Left hindlimb (tissue), 1 donor: Measurements from ENCODE around the gene RAP1GDS1.

ENCODE experiments used
- DNase-seq: peaks from one replicate; pipeline ENCODE4 v3.0.0-alpha.2; 2018

RAP1GDS1 gene, protein sequence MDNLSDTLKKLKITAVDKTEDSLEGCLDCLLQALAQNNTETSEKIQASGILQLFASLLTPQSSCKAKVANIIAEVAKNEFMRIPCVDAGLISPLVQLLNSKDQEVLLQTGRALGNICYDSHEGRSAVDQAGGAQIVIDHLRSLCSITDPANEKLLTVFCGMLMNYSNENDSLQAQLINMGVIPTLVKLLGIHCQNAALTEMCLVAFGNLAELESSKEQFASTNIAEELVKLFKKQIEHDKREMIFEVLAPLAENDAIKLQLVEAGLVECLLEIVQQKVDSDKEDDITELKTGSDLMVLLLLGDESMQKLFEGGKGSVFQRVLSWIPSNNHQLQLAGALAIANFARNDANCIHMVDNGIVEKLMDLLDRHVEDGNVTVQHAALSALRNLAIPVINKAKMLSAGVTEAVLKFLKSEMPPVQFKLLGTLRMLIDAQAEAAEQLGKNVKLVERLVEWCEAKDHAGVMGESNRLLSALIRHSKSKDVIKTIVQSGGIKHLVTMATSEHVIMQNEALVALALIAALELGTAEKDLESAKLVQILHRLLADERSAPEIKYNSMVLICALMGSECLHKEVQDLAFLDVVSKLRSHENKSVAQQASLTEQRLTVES

DNA sequence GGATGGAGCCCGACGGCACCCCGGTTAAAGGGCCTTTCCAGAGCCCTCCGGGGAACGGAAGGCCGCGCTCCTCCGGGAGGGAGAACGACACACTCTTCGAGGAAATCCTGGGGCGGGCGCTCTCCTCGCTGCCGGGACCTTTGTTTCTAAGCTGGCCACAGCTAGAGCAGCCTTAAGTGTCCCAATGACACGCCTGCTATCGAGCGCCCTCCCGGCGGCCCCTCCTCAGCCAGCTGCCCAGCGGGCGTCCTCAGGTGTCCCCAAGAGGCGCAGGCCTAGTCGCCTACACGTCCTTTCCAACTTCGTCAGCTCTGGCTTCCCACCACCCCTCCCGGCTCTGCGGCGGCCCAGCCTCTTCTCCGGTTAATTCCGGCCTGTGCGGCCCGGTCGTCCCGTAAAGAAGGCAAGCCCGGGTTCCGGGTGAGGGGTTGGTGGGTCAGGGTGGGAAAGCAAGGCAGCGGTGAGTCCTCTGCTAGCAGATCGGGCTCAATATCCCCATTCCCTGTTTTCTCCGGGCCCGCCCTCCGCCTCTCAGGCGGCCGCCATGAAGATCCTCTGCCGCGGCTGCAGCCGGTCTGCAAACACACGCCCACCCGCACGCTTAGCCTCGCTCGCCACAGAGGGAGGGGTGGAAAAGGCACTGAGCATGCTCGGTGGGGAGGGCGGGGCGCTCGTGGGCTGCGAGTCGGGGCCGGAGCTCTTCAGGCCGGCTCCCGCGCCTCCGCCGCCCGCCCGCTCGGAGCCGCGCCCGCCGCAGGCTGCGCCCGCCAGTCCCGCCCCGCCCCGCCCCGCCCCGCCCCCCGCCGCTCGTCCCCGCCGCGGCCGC is at the start of gene RAP1GDS1:
RAP1GDS1 (plus strand) TSS at position 806 of the 826 bp plus-strand sequence. CDS start 182 bp downstream, outside the sequence.
- peak; percentile 98 for DNase-seq

DNA sequence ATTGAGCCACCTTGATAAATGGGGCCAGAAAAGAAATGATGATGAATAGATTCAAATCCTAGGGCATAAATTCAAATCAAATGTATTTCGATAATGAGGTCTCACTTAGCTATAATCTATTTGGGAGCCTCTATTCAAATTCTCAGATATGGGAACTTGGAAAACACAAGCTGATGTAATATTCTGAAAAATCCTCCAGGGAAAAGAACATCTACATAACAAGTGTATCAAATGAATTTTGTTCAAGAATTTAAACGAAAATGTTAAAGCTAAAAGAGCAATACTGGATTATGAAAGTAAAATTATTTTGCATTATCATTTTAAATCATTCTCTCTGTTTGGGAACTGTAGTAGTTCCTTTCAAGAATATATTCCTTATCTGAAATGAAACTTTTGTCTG is 38.9 kb upstream of the RAP1GDS1 start:
- DNase-seq: no peak

DNA sequence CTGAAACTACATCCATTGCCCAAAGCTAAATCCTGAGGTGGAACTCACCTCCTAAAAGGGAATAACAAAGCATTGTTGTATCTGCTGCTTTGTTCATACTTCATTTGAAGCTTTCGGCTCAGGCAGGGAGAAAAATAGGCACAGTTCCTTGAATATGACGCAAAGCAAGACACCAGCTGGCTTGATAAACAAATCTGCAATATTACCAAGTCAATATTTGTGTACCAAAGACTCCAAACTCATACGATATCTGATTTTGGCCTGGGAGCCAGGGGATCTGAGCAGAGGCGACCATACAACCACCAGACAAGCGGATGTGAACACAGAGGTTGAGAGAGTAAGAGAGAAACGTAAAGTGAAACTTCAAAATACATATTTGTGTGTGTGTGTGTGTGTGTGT is 34.8 kb upstream of the RAP1GDS1 start:
- no peak for DNase-seq

DNA sequence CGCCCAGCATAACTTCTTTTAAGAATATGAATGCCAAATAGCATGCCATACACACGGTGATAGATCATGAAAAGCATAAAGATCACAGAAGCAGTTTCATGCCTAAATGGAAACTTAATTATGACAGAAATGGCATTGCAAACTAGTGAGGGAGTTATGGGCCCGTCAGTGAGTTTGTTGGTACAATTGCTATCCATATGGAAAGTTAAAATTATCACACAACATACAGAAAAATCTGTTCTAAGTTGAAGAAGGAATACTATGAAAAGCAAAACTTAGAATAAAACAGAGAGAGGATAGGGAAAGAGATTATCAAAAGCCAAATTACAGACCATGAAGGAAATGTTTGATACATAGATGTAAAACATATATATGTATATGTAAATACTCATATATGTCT is 30.2 kb upstream of the RAP1GDS1 start:
- DNase-seq: no peak

DNA sequence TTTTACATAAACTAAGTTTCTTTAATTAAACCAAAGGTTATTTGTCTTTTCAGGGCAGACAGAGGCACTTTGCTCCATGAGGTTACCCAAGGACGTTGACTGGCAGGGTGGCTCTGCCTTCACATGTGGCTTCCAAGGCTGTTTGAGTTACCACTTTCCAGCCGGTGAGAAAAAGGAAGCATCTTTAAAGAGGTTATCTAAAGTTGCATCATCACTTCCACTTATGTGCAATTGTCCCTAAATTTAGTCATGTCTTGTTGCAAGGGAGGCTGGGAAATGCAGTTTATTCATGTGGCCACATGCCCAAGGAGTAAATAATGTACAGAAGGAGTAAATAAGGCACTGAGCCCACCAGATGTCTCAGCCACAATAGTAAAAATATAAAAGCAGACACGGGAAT is 29.0 kb upstream of the RAP1GDS1 start:
- no peak for DNase-seq

DNA sequence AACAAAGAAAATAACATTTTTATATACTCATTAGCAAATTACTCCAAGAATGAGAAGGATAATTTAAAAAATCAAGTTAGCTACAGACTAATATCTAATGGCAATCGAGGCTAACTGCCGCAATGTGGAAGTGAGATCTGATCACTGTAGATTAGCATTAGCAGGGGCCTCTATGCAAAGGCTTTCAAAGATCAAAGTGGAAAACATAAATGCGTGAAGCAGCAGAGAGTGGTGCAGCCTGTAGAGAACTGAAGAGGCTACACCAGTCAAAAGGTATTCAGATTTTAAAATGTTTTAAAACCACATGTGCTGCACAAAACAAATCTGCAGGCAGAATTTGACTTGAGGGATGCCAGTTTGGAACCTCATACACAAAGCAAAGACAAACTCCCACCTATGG is 24.0 kb upstream of the RAP1GDS1 start:
- no peak for DNase-seq

DNA sequence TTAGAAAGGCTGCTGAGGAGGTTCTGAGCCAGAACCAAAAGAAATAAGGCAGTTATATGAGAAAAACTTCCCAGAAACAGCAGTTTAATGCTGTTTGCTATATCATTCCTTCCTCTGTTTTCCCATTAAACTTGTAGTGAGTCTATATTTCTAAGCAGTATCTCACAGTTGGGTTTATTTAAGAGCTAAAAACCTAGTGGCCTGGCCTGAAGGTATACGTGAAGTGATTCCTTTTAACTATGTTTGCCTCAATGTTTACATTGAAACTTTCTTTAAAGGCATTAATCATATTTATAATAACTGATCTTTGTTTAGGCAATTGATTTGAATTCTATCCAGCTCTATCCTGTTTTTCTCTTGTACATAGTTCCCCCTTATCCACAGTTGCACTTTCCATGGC is 19.1 kb upstream of the RAP1GDS1 start:
- DNase-seq: no peak

DNA sequence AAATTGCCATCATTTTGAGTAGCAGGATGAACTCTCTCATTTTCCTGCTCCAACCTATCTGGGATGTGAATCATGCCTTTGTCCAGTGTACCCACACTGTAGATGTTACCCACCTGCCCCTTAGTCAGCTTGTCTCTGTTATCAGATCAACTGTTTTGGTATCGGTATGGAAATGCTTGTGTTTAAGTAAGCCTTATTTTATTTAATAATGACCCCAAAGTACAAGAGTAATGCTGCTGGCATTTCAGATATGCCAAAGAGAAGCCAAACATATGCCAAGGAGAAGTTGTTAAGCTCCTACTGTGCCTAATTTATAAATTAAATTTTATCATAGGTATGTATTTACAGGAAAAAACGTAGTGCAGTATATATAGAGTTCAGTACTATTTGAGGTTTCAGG is 18.6 kb upstream of the RAP1GDS1 start:
- no peak for DNase-seq

DNA sequence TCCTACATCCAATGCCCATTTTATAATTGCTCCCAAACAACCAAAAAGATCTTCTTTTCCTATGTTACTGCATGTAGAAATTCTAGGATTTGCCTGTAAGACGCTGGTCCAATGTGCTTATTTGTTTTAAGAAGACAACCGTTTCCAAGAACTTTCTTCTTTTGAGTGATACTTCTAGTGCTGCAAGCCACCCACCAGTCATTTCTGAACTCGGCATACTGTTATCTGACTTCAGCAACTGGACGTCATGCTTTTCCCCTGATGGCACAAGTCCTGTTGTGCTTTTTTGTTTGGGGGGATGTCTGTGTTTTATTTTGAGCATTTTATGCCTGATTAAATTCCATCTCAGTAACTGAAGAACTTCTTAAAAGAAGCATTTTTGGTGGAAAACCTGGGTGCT is 16.0 kb upstream of the RAP1GDS1 start:
- no peak for DNase-seq

DNA sequence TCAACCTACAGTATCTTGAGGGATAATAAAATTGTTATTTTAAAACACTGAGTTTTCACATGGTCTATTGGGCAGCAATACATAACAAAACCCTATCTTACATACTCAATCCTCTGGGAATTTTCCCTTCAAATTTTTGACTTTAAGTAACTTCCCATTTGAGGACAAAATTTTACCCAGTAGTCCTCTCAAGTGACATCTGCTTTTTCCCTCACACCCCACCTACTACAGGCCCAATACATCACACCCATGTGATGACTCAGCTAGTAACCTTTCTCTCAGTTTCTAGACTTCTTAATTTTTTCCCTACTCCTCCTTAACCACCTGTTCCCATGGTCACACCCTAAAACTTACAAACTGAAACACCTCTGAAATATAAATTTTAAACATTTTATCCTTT is 12.2 kb upstream of the RAP1GDS1 start:
- no peak for DNase-seq

DNA sequence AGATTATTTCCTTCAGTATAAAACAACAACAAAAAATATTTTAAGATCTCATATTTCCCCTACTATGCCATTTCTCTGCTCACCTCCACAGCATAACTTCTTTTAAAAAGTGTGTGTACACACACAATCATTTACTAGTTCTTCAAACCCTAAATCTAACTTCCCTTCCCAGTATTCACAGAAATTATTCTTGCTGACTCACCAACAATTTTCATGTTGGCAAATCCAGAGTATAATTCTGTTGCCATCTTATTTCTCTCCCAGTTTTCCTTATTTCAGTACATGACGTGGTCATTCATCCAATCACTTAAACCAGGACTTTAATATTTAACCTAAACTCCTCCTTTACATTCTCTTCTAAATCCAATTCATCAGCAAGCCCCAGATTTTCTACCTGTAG is 11.4 kb upstream of the RAP1GDS1 start:
- no peak for DNase-seq

DNA sequence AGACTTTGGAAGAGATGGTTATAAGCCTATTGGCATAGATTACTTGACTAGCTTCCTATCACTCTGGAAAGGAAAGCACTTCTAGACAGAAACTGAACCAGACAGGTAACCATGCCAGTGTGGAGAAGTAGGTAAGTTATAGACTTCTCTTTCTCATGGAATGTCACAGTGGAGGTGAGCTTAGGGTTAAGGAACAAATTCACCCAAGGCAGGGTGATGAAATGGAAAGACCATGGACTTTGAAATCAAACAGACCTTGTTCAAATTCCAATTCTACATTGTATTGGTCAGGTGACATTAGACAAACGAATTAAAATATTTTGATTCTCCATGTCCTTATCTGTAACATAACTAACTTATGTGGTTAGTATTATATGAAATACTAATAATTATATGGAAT is 7.7 kb upstream of the RAP1GDS1 start:
- no peak for DNase-seq

DNA sequence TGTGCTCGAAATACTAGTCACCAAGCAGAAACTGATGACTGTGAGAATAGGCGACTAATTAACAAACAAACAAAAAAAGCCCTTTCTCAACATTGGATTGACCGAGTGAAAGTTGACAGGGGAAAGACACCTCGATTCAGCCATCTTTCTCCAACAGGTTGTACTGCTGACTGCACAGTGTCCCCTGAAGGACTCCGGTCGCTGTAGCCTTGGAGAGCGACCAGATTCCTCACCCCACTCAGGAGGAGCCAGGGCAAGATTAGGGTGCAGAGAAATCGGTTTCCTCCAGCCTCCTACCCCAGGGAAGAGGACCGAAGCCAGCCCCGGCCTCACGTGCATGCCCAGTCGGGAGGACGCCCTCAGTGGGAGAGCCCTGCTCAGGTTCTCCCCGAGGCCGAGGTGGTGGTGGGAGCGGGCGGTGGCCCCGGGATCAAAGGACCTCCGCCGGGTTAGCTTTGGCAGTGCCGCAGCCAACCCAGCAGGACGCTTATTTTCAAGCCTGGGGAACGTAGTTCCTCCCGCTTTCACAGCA is 1.1 kb upstream of the RAP1GDS1 start:
- no peak for DNase-seq

DNA sequence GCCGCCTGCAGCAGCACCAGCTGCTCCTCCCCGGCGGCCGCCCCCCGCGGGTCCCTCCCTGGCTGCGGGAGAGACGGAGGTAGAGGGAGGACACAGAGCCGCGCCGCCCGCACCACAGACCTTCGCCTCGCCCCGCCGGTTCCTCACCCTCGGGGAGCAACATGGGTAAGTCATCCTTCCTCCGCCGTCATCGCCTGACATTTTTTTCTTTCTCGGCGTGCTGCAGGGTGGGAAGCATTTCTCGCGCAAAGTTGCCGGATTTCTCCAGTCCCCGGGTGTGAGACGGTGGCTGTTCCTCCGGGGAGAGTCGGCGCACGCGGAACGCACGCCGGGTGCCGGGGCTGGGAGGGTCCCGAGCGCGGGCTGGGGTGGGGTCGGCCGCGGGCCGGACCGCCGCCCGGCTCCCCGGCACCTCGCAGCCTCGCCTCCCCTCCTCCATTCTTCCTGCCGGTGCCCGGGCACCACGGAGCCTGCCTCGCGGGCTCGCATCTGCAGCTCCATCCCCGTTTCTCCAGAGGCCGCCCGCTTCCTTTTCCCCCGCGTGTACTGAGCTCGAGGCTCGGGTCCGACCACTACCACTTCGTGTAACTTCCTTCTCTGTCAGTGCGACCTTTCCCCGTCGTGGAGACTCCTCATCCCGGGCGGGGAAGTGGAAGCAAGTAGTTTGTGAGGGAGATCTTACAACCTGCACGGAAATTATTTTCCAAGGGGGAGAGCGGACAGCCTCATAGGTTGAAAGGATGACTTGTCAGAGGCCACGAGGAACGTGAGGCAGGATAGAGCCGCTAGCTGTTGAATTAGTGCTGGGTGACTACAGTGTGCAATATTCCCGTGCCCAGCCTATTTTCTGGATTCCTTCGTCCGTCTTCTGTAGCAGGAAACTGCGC is 464 bp downstream of the RAP1GDS1 start:
- DNase-seq: peak; percentile 62

DNA sequence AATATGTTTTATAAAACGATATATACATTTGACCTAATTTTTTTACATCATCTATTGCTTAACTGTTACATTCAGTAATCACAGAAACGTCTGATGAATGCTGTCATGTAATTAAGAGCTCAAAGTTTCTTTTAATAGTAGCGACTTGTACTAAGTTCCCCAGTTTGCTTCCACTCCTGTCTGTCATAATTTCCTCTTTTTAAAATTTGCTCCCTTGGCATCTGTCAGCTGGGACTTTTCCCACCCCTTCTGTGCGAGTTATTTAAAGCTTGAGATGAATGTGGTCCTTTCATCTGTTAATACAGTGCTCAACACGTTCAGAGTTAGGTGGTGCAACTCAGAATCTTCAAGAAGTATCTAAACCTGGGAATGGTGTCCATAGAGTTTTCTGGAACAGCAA is 1.2 kb downstream of the RAP1GDS1 start:
- no peak for DNase-seq

DNA sequence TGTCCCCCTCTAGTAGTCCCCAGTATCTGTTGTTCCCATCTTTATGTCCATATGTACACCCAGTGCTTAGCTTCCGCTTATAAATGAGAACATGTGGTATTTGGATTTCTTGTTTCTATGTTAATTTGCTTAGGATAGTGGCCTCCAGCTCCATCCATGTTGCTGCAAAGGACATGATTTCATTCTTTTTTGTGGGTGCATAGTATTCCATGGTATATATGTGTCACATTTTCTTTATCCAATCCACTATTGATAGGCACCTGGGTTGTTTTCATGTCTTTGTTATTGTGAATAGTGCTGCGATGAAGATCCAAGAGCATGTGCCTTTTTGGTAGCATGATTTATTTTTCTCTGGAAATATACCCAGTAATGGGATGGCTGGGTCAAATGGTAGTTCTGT is 6.3 kb downstream of the RAP1GDS1 start:
- DNase-seq: no peak

DNA sequence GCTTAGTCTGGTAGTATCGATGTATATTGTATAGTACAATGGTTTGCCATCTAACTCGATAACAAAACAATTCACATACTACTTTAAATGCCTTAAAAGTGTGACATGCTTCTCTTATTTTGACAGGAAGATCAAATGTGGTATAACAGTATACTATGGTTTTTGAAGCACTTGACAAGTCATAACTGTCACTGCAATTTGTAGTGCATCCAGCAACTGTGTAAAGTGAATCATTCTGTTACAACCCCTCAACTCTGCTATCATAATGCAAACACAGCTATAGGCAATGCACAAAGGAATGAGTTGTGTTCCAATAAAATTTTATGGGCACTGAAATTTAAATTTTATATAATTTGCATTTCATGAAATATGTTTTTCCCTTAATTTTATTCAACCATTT is 14.0 kb downstream of the RAP1GDS1 start:
- no peak for DNase-seq

DNA sequence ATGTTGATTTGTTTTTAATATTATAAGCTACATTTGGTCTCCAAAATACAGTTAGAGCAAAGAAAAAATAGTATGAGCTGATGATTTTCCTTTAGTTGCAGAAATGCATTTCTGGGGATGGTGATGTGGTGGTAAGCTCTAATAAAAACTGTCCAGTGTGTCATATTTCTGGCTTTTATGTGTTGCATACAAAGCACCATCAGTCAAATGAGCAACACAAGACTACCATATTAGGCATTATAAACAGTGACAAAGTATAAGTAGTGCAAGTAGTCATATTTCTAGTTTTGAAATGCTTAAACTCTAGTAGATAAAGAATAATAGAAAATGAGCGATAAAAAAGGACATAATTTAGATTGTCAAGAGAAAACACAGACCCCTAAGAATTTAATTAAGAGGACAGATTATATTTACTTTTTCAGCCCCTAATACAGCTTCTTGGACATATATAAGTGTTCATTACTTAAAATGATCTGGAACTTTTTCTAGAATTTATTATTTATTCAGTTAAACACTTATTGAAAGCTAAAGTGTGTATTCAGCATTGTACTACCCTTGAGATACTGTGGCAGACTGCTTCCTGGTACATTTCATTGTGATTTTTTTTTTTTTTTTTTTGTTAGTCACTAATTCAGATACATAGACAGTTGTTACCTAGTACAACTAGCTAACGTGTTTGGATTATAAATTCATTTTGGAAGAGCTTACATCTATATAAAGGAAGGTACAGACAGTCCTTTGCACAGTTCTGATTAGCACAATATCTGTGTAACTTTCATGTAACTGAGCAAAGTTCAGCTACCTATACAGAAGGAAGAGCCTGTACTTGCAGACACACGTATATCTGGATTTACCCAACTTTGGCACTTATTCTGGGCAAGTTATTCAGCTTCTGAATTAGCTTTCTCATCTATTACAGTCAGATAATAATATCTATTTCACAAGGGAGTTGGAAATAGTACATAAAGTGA is 22.3 kb downstream of the RAP1GDS1 start:
- DNase-seq: no peak

DNA sequence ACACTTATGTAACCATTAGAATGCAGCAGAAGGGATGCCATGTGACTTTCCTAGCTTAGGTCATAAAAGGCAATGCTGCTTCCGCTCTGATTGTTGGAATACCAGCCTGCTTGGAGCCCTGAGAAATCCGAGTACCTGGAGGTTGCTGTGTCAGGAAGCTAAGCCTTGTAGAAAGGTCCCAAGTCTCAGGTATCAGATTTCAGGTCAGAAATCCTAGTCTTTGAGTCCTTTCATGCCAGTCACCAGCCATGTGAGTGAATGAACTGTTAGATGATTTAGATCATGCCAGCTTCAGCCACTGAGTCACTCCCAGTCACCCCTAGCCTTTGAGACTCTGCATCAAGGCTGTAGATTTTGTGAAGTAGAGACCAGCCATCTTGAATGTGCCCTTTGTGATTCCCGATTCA is 23.5 kb downstream of the RAP1GDS1 start:
- DNase-seq: no peak

DNA sequence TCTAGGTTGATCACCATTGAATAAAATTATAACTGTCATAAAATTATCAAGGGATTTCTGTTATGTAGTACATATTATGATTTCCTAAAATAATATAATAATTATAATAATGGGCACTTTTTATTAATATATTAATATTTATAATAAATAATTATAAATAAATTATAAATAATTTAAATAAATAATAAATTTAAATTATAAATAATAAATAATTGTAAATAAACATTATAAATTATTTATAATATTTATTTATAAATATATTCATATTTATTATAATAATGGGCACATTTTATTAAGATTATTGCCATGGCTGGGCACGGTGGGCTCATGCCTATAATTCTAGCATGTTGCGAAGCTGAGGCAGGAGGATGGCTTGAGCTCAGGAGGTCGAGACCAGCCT is 24.5 kb downstream of the RAP1GDS1 start:
- no peak for DNase-seq

DNA sequence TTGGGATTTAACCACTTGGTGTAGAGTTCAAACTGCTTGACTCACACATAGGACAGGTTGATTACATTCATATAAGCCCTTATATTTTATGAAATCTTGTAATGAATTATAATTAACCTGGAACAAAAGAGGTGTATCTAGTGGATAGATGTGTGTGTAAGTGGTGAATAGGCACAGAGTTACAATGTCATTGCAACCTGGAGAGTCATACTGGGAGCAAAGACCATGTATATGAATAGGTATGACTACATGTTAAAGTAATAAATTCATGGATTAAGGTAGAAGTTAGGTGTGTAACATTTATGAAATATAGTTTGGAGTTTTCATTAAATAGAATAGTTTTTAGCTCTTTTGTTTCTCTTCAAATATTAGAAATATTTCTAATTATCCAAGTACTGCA is 26.1 kb downstream of the RAP1GDS1 start:
- DNase-seq: no peak
